MM.1S (cell line): ENCODE measurements around the gene COBL.

Source experiments
- DNase-seq: peaks from one replicate; pipeline ENCODE4 v3.0.0-alpha.2; 2015
- H2AFZ ChIP-seq: fragments of 300-600 bp; sonication (generic); 2 replicates; pipeline ENCODE4 v1.6.0; 2016; ENCODE audit warnings: antibody characterized with exemption, low read length
- H3F3A ChIP-seq: fragments of 300-600 bp; sonication (generic); 2 replicates; pipeline ENCODE4 v1.6.1; 2016; ENCODE audit warnings: mild to moderate bottlenecking, antibody characterized with exemption, low read length, moderate library complexity, mixed read lengths; ENCODE audit not compliant: insufficient read depth
- H3K27ac ChIP-seq: fragments of 300-600 bp; sonication (generic); 2 replicates; pipeline ENCODE4 v1.5.1; 2016; ENCODE audit warnings: mild to moderate bottlenecking, low read length
- H3K27me3 ChIP-seq: fragments of 300-600 bp; sonication (generic); replicated peaks from 2 replicates; pipeline ENCODE4 v1.6.0; 2016; ENCODE audit warnings: low read length; ENCODE audit not compliant: insufficient read depth
- H3K36me3 ChIP-seq: fragments of 300-600 bp; sonication (generic); replicated peaks from 2 replicates; pipeline ENCODE4 v1.6.1; 2016; ENCODE audit warnings: mild to moderate bottlenecking, low read length, mixed read lengths; ENCODE audit not compliant: insufficient read depth
- H3K4me1 ChIP-seq: fragments of 300-600 bp; sonication (generic); 2 replicates; pipeline ENCODE4 v1.6.1; 2016; ENCODE audit warnings: low read length, mixed read lengths
- H3K4me2 ChIP-seq: fragments of 300-600 bp; sonication (generic); 2 replicates; pipeline ENCODE4 v1.6.0; 2016; ENCODE audit warnings: low read depth, low read length
- H3K4me3 ChIP-seq: fragments of 300-600 bp; sonication (generic); 2 replicates; pipeline ENCODE4 v1.5.1; 2016; ENCODE audit warnings: low read length, mixed read lengths
- H3K79me2 ChIP-seq: fragments of 300-600 bp; sonication (generic); 2 replicates; pipeline ENCODE4 v1.6.1; 2016; ENCODE audit warnings: mixed run types, low read length, mixed read lengths
- H3K9ac ChIP-seq: fragments of 300-600 bp; sonication (generic); 2 replicates; pipeline ENCODE4 v1.6.1; 2016; ENCODE audit warnings: low read length, mixed read lengths
- H3K9me2 ChIP-seq: fragments of 300-600 bp; sonication (generic); replicated peaks from 2 replicates; pipeline ENCODE4 v1.6.1; 2016; ENCODE audit warnings: mild to moderate bottlenecking, low read length, mixed read lengths; ENCODE audit not compliant: insufficient read depth
- H3K9me3 ChIP-seq: fragments of 300-600 bp; sonication (generic); replicated peaks from 2 replicates; pipeline ENCODE4 v1.6.1; 2016; ENCODE audit warnings: mild to moderate bottlenecking, low read length, mixed read lengths; ENCODE audit not compliant: insufficient read depth
- H4K20me1 ChIP-seq: fragments of 300-600 bp; sonication (generic); 2 replicates; pipeline ENCODE4 v1.6.1; 2016; ENCODE audit warnings: mild to moderate bottlenecking, low read length, moderate library complexity, mixed read lengths; ENCODE audit not compliant: insufficient read depth
- EZH2 ChIP-seq: fragments of 300-600 bp; sonication (generic); optimal IDR thresholded peaks from 2 replicates; pipeline ENCODE3; 2017; ENCODE audit warnings: low read depth, mild to moderate bottlenecking, antibody characterized with exemption, low read length, mixed read lengths
- EZH2phosphoT487 ChIP-seq: fragments of 300-600 bp; sonication (generic); IDR thresholded peaks from 2 replicates; pipeline ENCODE4 v1.6.1; 2018; ENCODE audit warnings: antibody characterized with exemption, low read length
- TF ChIP-seq, protein P1 (sequence below): fragments of 300-600 bp; sonication (generic); IDR thresholded peaks from 2 replicates; pipeline ENCODE4 v1.5.1; 2016; ENCODE audit warnings: antibody characterized with exemption, low read length, mixed read lengths

Gene COBL

GRCh38 chr7:51329696-51330263, 13.2 kb upstream of the COBL start:
- Histone ChIP-seq H3K9ac (no peak overlapping the region), H3K9me3 (0 out of 2 replicates have a peak, but pooled peaks cover 3% of the 10 kb centered on the region), H3F3A (no peaks in the 10 kb centered on the region), H3K9me2 (no peaks in the 10 kb centered on the region), H3K27ac (no peak overlapping the region), H2AFZ (no peak overlapping the region), H3K79me2 (no peaks in the 10 kb centered on the region), H3K4me2 (no peak overlapping the region), H3K4me1 (no peaks in the 10 kb centered on the region), H3K36me3 (no peaks in the 10 kb centered on the region), H3K27me3 (no peaks in the 10 kb centered on the region), H3K4me3 (no peak overlapping the region), H4K20me1 (no peaks in the 10 kb centered on the region)
- no peak for DNase-seq
- TF ChIP-seq, protein P1, sequence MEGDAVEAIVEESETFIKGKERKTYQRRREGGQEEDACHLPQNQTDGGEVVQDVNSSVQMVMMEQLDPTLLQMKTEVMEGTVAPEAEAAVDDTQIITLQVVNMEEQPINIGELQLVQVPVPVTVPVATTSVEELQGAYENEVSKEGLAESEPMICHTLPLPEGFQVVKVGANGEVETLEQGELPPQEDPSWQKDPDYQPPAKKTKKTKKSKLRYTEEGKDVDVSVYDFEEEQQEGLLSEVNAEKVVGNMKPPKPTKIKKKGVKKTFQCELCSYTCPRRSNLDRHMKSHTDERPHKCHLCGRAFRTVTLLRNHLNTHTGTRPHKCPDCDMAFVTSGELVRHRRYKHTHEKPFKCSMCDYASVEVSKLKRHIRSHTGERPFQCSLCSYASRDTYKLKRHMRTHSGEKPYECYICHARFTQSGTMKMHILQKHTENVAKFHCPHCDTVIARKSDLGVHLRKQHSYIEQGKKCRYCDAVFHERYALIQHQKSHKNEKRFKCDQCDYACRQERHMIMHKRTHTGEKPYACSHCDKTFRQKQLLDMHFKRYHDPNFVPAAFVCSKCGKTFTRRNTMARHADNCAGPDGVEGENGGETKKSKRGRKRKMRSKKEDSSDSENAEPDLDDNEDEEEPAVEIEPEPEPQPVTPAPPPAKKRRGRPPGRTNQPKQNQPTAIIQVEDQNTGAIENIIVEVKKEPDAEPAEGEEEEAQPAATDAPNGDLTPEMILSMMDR: no peak
- no peak for TF ChIP-seq EZH2phosphoT487
- no peak for TF ChIP-seq EZH2

- H3K27ac ChIP-seq: no peak overlapping the region
- H3K79me2 ChIP-seq: no peaks in the 10 kb centered on the region
- no peak overlapping the region for H3K4me2 ChIP-seq
- TF ChIP-seq EZH2phosphoT487 (no peak), EZH2 (no peak)
- TF ChIP-seq, protein P1: no peak
- no peaks in the 10 kb centered on the region for H4K20me1 ChIP-seq
- 0 out of 2 replicates have a peak, but pooled peaks cover 3% of the 10 kb centered on the region for H3K9me3 ChIP-seq
- H3K9me2 ChIP-seq: no peaks in the 10 kb centered on the region
- no peaks in the 10 kb centered on the region for H3K36me3 ChIP-seq
- no peak overlapping the region for H3K9ac ChIP-seq
- no peaks in the 10 kb centered on the region for H3K27me3 ChIP-seq
- no peaks in the 10 kb centered on the region for H3K4me1 ChIP-seq
- DNase-seq: no peak
- H3F3A ChIP-seq: no peaks in the 10 kb centered on the region
- no peak overlapping the region for H2AFZ ChIP-seq
- no peak overlapping the region for H3K4me3 ChIP-seq
These were observed 11.8 kb upstream of the COBL start for GRCh38 chr7:51328351-51328801.

DNA sequence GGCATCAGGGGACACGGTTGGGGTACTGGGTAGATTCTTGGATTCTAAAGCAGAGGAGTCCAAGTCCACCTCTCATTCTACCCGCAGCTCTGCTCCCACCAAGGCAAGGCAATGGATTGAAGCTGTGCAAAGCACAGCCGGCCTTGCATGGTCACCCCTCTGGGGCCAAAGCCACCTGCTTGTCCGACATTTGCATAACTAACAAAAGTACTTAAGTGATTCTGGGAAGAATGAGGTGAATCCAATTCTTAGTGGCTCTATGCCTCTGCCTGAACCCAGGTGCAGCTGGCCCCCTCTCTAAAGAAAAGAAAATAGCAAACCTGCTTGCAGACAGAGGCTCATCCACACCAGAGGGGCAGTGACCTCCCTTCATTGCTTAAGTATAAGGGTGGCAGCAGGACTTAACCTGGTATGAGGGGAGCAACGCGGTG, 10.7 kb upstream of the COBL start:
- H3K79me2 ChIP-seq: no peaks in the 10 kb centered on the region
- H3K27ac ChIP-seq: no peak overlapping the region
- no peak overlapping the region for H3K4me2 ChIP-seq

More for the DNA sequence above, 10.7 kb upstream of the COBL start:
- Histone ChIP-seq H3K4me3 (no peak overlapping the region), H3K27me3 (no peaks in the 10 kb centered on the region), H4K20me1 (no peaks in the 10 kb centered on the region), H3K36me3 (no peaks in the 10 kb centered on the region), H3K9me2 (no peaks in the 10 kb centered on the region), H3K9me3 (no peaks in the 10 kb centered on the region), H3K9ac (no peak overlapping the region), H3K4me1 (no peaks in the 10 kb centered on the region), H2AFZ (no peak overlapping the region), H3F3A (no peaks in the 10 kb centered on the region)
- DNase-seq: no peak
- TF ChIP-seq EZH2 (no peak), EZH2phosphoT487 (no peak)
- TF ChIP-seq, protein P1: no peak
